ENCODE results near the gene RAX2.

- TF ChIP-seq POLR2A (IDR thresholded peaks at IDR 0.05) (no peak), CTCF (IDR thresholded peaks at IDR 0.05) (no peak)
Measured at GRCh38 chr19:3773814-3774515, 1.9 kb upstream of the RAX2 start.

Measured in thyroid gland (tissue), 4 donors.